HPDE6-E6E7 (cell line): ENCODE measurements around the gene SDHA.
"Not testable (repeated sequence)": the region's sequence is repeated elsewhere in the genome, so short reads cannot be mapped to it uniquely, and the experiment has no call there.

Experiments used
- DNase-seq: peaks from one replicate; pipeline ENCODE4 v3.0.0; 2011; ENCODE audit warnings: missing footprints; ENCODE audit errors: extremely low spot score

Gene SDHA

GRCh38 chr5:222951-223715, 5.0 kb downstream of the SDHA start:
- not testable (repeated sequence) for DNase-seq

GRCh38 chr5:223791-224190, 5.7 kb downstream of the SDHA start:
- DNase-seq, result no peak

GRCh38 chr5:225334-225733, 7.2 kb downstream of the SDHA start:
- no peak for DNase-seq

- DNase-seq, result not testable (repeated sequence)
Measured at GRCh38 chr5:227375-227774, 9.3 kb downstream of the SDHA start.

GRCh38 chr5:228886-229285, 10.8 kb downstream of the SDHA start:
- no peak for DNase-seq

- no peak for DNase-seq
Measured at GRCh38 chr5:230711-231110, 12.6 kb downstream of the SDHA start.

GRCh38 chr5:231661-232060, 13.5 kb downstream of the SDHA start:
- DNase-seq, result no peak

GRCh38 chr5:233426-233825, 15.3 kb downstream of the SDHA start:
- not testable (repeated sequence) for DNase-seq

- DNase-seq, result no peak
Measured at GRCh38 chr5:234450-234849, 16.3 kb downstream of the SDHA start.

- not testable (repeated sequence) for DNase-seq
Measured at GRCh38 chr5:235527-235926, 17.4 kb downstream of the SDHA start.

GRCh38 chr5:237931-238330, 19.8 kb downstream of the SDHA start:
- DNase-seq, result not testable (repeated sequence)

GRCh38 chr5:240550-240949, 22.4 kb downstream of the SDHA start:
- DNase-seq, result not testable (repeated sequence)

GRCh38 chr5:241045-241669, 23.0 kb downstream of the SDHA start:
- DNase-seq, result not testable (repeated sequence)

GRCh38 chr5:243683-244367, 25.7 kb downstream of the SDHA start:
- DNase-seq, result not testable (repeated sequence)

- not testable (repeated sequence) for DNase-seq
Measured at GRCh38 chr5:245717-246116, 27.6 kb downstream of the SDHA start.

- not testable (repeated sequence) for DNase-seq
Measured at GRCh38 chr5:250396-250795, 32.3 kb downstream of the SDHA start.

GRCh38 chr5:251016-251415, 32.9 kb downstream of the SDHA start:
- not testable (repeated sequence) for DNase-seq

- DNase-seq, result not testable (repeated sequence)
Measured at GRCh38 chr5:251538-251937, 33.4 kb downstream of the SDHA start.

- DNase-seq, result not testable (repeated sequence)
Measured at GRCh38 chr5:251975-252374, 33.9 kb downstream of the SDHA start.

- no peak for DNase-seq
Measured at GRCh38 chr5:252546-252945, 34.4 kb downstream of the SDHA start.

- DNase-seq, result not testable (repeated sequence)
Measured at GRCh38 chr5:254322-254721, 36.2 kb downstream of the SDHA start.

- not testable (repeated sequence) for DNase-seq
Measured at GRCh38 chr5:255116-255515, 37.0 kb downstream of the SDHA start.

- DNase-seq, result not testable (repeated sequence)
Measured at GRCh38 chr5:256347-256746, 38.2 kb downstream of the SDHA start.
